CD4-positive, alpha-beta memory T cell (primary cell): ENCODE data around the gene KIRREL3. TPM values are rescaled to one million over a fixed set of nuclear protein-coding genes. Genes with fewer than 3 reads are reported as not detected.

Experiments
- CTCF ChIA-PET: fragments of 350-600 bp; sonication (Branson Sonifier 250); formaldehyde crosslinking; loops from one replicate; lab custom pipeline; 2021; ENCODE audit warnings: inconsistent platforms; ENCODE audit not compliant: partially characterized antibody; lab: Charles Lee
- POLR2A ChIA-PET: fragments of 350-600 bp; sonication (Branson Sonifier 250); formaldehyde crosslinking; loops from one replicate; lab custom pipeline; 2021; ENCODE audit not compliant: partially characterized antibody; lab: Charles Lee
- DNase-seq, 5 donors: peaks; one replicate each; pipeline versions ENCODE4 v3.0.0 to v3.0.0-alpha.2; 2020 to 2022; ENCODE audit warnings: mixed read lengths in 1 of 5
- H3K27ac ChIP-seq: one replicate; pipeline ENCODE4 v1.7.0; 2013; ENCODE audit warnings: low read depth, low read length
- H3K27me3 ChIP-seq: 2 replicates; pipeline ENCODE4 v1.7.0; 2013; ENCODE audit warnings: mild to moderate bottlenecking, low read length, moderate library complexity; ENCODE audit not compliant: insufficient read depth
- H3K36me3 ChIP-seq: 2 replicates; pipeline ENCODE4 v1.7.0; 2013; ENCODE audit warnings: mild to moderate bottlenecking, low read length, moderate library complexity; ENCODE audit not compliant: insufficient read depth
- H3K4me1 ChIP-seq: 2 replicates; pipeline ENCODE4 v1.7.0; 2013; ENCODE audit warnings: mild to moderate bottlenecking, low read length, moderate library complexity; ENCODE audit not compliant: insufficient read depth
- H3K4me3 ChIP-seq, 2 donors: one replicate each; pipeline ENCODE4 v1.7.0; 2013; ENCODE audit warnings: low read length in 2 of 2, mild to moderate bottlenecking in 1 of 2
- H3K9me3 ChIP-seq, 2 donors: one replicate each; pipeline ENCODE4 v1.7.0; 2013; ENCODE audit warnings: low read length in 2 of 2, control low read depth in 1 of 2; ENCODE audit not compliant: control insufficient read depth in 1 of 2
- H3K27ac Mint-ChIP-seq, 7 donors: one replicate each; pipeline ENCODE4 v1.8.0; 2020 to 2021; ENCODE audit warnings: mixed read lengths in 7 of 7, mild to moderate bottlenecking in 6 of 7, inconsistent platforms in 3 of 7, moderate library complexity in 3 of 7
- H3K27me3 Mint-ChIP-seq, 2 donors: one replicate each; pipeline ENCODE4 v1.8.0; 2020 to 2021; ENCODE audit warnings: mixed read lengths in 2 of 2
- H3K36me3 Mint-ChIP-seq, 2 donors: one replicate each; pipeline ENCODE4 v1.8.0; 2020 to 2021; ENCODE audit warnings: mixed read lengths in 2 of 2, inconsistent platforms in 1 of 2, mild to moderate bottlenecking in 1 of 2
- H3K4me1 Mint-ChIP-seq, 4 donors: one replicate each; pipeline ENCODE4 v1.8.0; 2020 to 2021; ENCODE audit warnings: mixed read lengths in 4 of 4, mild to moderate bottlenecking in 1 of 4
- H3K4me3 Mint-ChIP-seq, 8 donors: one replicate each; pipeline ENCODE4 v1.8.0; 2020 to 2021; ENCODE audit warnings: mixed read lengths in 8 of 8, mild to moderate bottlenecking in 7 of 8, moderate library complexity in 6 of 8, inconsistent platforms in 3 of 8
- H3K9me3 Mint-ChIP-seq, 8 donors: one replicate each; pipeline ENCODE4 v1.8.0; 2020 to 2021; ENCODE audit warnings: mixed read lengths in 8 of 8, mild to moderate bottlenecking in 5 of 8, inconsistent platforms in 3 of 8, moderate library complexity in 1 of 8
- intact Hi-C: fragments of 100-400 bp; cut with micrococcal nuclease; formaldehyde crosslinking; loops from one replicate; pipeline ENCODE4 v1.15.1; 2023
- polyA plus RNA-seq, 2 donors: library from polyadenylated mRNA; unstranded; fragments of 300-500 nt; fragmentation: Illumina TruSeq; gene quantifications; one replicate each; pipeline ENCODE4 v1.2.3, GENCODE V29; 2021
- total RNA-seq, 2 experiments: library from RNA; stranded (reverse); gene quantifications; one replicate each; pipeline ENCODE4 v1.2.3, GENCODE V29; 2021

KIRREL3 gene
- total and polyA plus RNA-seq, 4 experiments from 2014 or later = not detected

GRCh38 chr11:126419801-126420697 lies 580.5 kb downstream of the KIRREL3 start:
- POLR2A ChIA-PET = interaction anchor here (0.6 kb wide), 2 partner anchors 58 to 141 kb away, joined by 3 to 4 read pairs; no protein-coding TSS in a partner anchor

GRCh38 chr11:126418887-126419286 lies 581.7 kb downstream of the KIRREL3 start:
- Mint-ChIP-seq H3K4me1 (peaks cover 7 to 8% (median 7%) of the 10 kb centered on the region in 4 donors), H3K27ac (no peak overlapping the region), H3K27me3 (peaks cover 0 to 2% of the 10 kb centered on the region in 2 donors), H3K36me3 (no peaks in the 10 kb centered on the region), H3K9me3 (no peaks in the 10 kb centered on the region), H3K4me3 (no peak overlapping the region)
- H3K4me1 ChIP-seq = peaks cover 9% of the 10 kb centered on the region
- H3K9me3 ChIP-seq = no peaks in the 10 kb centered on the region
- CTCF ChIA-PET = interaction anchor here (1.2 kb wide), 2 partner anchors 22 to 62 kb away, joined by 3 to 7 read pairs; no protein-coding TSS in a partner anchor
- intact Hi-C loops = no loop called here
- H3K27ac ChIP-seq = no peak overlapping the region
- no peak for DNase-seq
- H3K27me3 ChIP-seq = no peaks in the 10 kb centered on the region
- H3K36me3 ChIP-seq = no peaks in the 10 kb centered on the region
- POLR2A ChIA-PET = no interaction called here
- H3K4me3 ChIP-seq = no peak overlapping the region

More at GRCh38 chr11:126419801-126420697, 580.5 kb downstream of the KIRREL3 start:
- intact Hi-C loops = no loop called here
- H3K9me3 Mint-ChIP-seq = no peaks in the 10 kb centered on the region
- Histone ChIP-seq H3K27ac (no peak overlapping the region), H3K27me3 (no peaks in the 10 kb centered on the region), H3K9me3 (no peaks in the 10 kb centered on the region), H3K36me3 (no peaks in the 10 kb centered on the region), H3K4me3 (no peak overlapping the region), H3K4me1 (peaks cover 9% of the 10 kb centered on the region)
- H3K4me3 Mint-ChIP-seq = no peak overlapping the region
- H3K36me3 Mint-ChIP-seq = no peaks in the 10 kb centered on the region
- CTCF ChIA-PET = interaction anchor here (0.6 to 1.1 kb wide), 2 partner anchors 61 to 110 kb away, joined by 3 to 5 read pairs; no protein-coding TSS in a partner anchor
- H3K27me3 Mint-ChIP-seq = peaks cover 0 to 3% of the 10 kb centered on the region in 2 donors
- peaks cover 7 to 8% (median 7%) of the 10 kb centered on the region in 4 donors for H3K4me1 Mint-ChIP-seq
- DNase-seq = no peak
- no peak overlapping the region for H3K27ac Mint-ChIP-seq

GRCh38 chr11:126417091-126417862 lies 583.3 kb downstream of the KIRREL3 start:
- ChIA-PET CTCF (interaction anchor here (1.8 to 2.3 kb wide), 2 partner anchors 63 to 96 kb away, joined by 3 to 8 read pairs; no protein-coding TSS in a partner anchor), POLR2A (interaction anchor here (1.1 kb wide), 1 partner anchor 62 kb away, joined by 4 read pairs; the partner anchor contains the start of gene ST3GAL4)
- DNase-seq = no peak
- intact Hi-C loops = no loop called here
- Mint-ChIP-seq H3K36me3 (no peaks in the 10 kb centered on the region), H3K9me3 (no peaks in the 10 kb centered on the region), H3K4me1 (peaks cover 7 to 8% (median 7%) of the 10 kb centered on the region in 4 donors), H3K27ac (peak overlapping the region in 1 of 7 donors; percentile 13), H3K27me3 (no peaks in the 10 kb centered on the region), H3K4me3 (peak overlapping the region in 6 of 8 donors; percentile 39 to 74 (median 60))
- H3K27me3 ChIP-seq = no peaks in the 10 kb centered on the region
- H3K27ac ChIP-seq = no peak overlapping the region
- no peaks in the 10 kb centered on the region for H3K36me3 ChIP-seq
- H3K4me3 ChIP-seq = no peak overlapping the region
- no peaks in the 10 kb centered on the region for H3K9me3 ChIP-seq
- H3K4me1 ChIP-seq = peaks cover 9% of the 10 kb centered on the region

- Mint-ChIP-seq H3K9me3 (no peaks in the 10 kb centered on the region), H3K36me3 (peaks cover 0 to 5% of the 10 kb centered on the region in 2 donors), H3K27me3 (no peaks in the 10 kb centered on the region), H3K27ac (peak overlapping the region in 2 of 7 donors; percentile 13 to 53), H3K4me3 (peak overlapping the region; percentile 55 to 74 (median 69)), H3K4me1 (peaks cover 7 to 8% (median 7%) of the 10 kb centered on the region in 4 donors)
- ChIA-PET POLR2A (interaction anchor here (0.8 to 1.1 kb wide), 2 partner anchors 61 to 113 kb away, joined by 3 to 4 read pairs; partner anchors contain the start of genes DCPS and ST3GAL4), CTCF (interaction anchor here (1.8 to 2.3 kb wide), 2 partner anchors 64 to 95 kb away, joined by 3 to 8 read pairs; no protein-coding TSS in a partner anchor)
- intact Hi-C loops = no loop called here
- Histone ChIP-seq H3K36me3 (no peaks in the 10 kb centered on the region), H3K4me3 (peak overlapping the region in 1 of 2 donors; percentile 32), H3K4me1 (peaks cover 9% of the 10 kb centered on the region), H3K9me3 (no peaks in the 10 kb centered on the region), H3K27ac (no peak overlapping the region), H3K27me3 (no peaks in the 10 kb centered on the region)
- peak; percentile 37 to 52 (median 42) for DNase-seq
These were observed 584.0 kb downstream of the KIRREL3 start for GRCh38 chr11:126416542-126417090.

GRCh38 chr11:126415669-126416420 lies 584.7 kb downstream of the KIRREL3 start:
- peak overlapping the region in 3 of 7 donors; percentile 32 to 89 (median 32) for H3K27ac Mint-ChIP-seq
- intact Hi-C loops = no loop called here
- H3K4me3 Mint-ChIP-seq = peak overlapping the region; percentile 47 to 72 (median 66)
- H3K9me3 Mint-ChIP-seq = no peaks in the 10 kb centered on the region
- Histone ChIP-seq H3K27ac (no peak overlapping the region), H3K4me1 (peaks cover 9% of the 10 kb centered on the region), H3K9me3 (no peaks in the 10 kb centered on the region), H3K36me3 (no peaks in the 10 kb centered on the region), H3K4me3 (peak overlapping the region in 1 of 2 donors; percentile 32), H3K27me3 (no peaks in the 10 kb centered on the region)
- H3K27me3 Mint-ChIP-seq = no peaks in the 10 kb centered on the region
- peaks cover 7 to 8% (median 7%) of the 10 kb centered on the region in 4 donors for H3K4me1 Mint-ChIP-seq
- H3K36me3 Mint-ChIP-seq = peaks cover under 1 to 5% of the 10 kb centered on the region in 2 donors
- peak in 1 of 5 donors; percentile 4 for DNase-seq
- POLR2A ChIA-PET = interaction anchor here (0.8 to 1.1 kb wide), 2 partner anchors 60 to 112 kb away, joined by 3 to 4 read pairs; partner anchors contain the start of genes DCPS and ST3GAL4
- CTCF ChIA-PET = interaction anchor here (2.3 kb wide), 1 partner anchor 65 kb away, joined by 8 read pairs; no protein-coding TSS in a partner anchor

GRCh38 chr11:126415128-126415527 lies 585.4 kb downstream of the KIRREL3 start:
- Mint-ChIP-seq H3K27me3 (no peaks in the 10 kb centered on the region), H3K4me1 (peaks cover 7 to 8% (median 7%) of the 10 kb centered on the region in 4 donors), H3K4me3 (no peak overlapping the region), H3K36me3 (peaks cover 3 to 10% of the 10 kb centered on the region in 2 donors), H3K9me3 (no peaks in the 10 kb centered on the region), H3K27ac (no peak overlapping the region)
- ChIA-PET POLR2A (no interaction called here), CTCF (interaction anchor here (2.3 kb wide), 1 partner anchor 66 kb away, joined by 8 read pairs; no protein-coding TSS in a partner anchor)
- peaks cover 9% of the 10 kb centered on the region for H3K4me1 ChIP-seq
- no peaks in the 10 kb centered on the region for H3K36me3 ChIP-seq
- intact Hi-C loops = no loop called here
- no peak for DNase-seq
- no peaks in the 10 kb centered on the region for H3K27me3 ChIP-seq
- no peaks in the 10 kb centered on the region for H3K9me3 ChIP-seq
- no peak overlapping the region for H3K27ac ChIP-seq
- H3K4me3 ChIP-seq = no peak overlapping the region
